HG03175 (cell line): ENCODE measurements around the gene ERICH2.
A peak's percentile ranks its signal among the peaks of the same experiment; 100 is the strongest.

Experiments used
- ATAC-seq: cut with Tn5 transposase; IDR thresholded peaks from one replicate; pipeline ENCODE4 v1.9.1; 2021; ENCODE audit warnings: mild to moderate bottlenecking, moderate library complexity; ENCODE audit not compliant: unreplicated experiment

Gene ERICH2

DNA sequence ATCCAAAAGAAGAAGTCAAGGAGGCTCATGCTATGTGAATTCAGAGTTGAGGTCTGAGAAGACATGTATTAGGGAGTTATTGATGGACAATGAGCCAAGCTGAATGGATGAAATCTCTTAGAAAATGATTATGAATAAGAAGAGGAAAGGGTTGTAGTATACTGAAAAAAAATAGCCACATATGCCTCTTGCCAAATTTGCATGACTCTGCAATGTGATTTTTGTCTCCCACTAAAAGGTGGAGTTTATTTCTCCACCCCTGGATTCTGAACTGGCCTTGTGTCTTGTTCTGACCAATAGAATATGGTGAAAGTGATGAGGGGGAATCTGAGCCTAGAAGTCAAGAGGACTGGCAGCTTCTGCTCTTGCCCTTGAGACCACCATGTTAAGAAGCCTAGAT is 8.6 kb upstream of the ERICH2 start:
- no peak for ATAC-seq

DNA sequence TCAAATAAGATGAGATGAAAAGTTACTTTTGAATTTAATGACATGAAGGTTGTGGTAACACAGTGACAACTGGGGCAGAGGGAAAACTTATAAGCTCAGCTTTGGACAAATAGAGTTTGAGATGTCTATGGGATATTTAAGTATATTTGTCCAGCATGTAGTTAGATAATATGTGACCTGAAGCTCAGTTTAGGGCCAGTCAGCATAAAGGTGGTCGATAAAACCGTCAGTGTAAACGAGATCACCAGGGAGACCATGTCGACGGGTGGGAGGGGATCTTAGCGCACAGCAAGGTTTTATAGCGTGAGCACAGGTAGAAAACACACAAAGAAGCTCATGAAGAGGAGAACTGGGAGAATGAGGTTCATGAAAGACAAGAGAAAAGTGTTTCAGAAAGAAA is 7.4 kb upstream of the ERICH2 start:
- ATAC-seq: no peak

DNA sequence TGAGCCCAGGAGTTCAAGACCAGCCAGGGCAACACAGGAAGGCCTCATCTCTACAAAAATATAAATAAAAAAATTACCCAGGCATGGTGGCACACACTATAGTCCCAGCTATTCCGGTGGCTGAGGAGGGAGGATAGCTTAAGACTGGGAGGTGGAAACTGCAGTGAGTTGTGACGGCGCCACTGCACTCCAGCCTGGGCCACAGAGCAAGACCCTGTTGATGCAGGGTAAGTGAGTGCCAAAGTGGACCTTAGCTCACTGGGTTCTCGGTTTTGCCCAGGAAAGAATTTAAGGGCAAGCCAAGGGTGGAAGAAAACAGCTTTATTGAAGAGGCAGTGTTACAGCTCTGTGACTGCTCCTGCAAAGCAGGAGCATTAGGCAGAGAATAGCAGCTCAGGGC is 6.9 kb upstream of the ERICH2 start:
- ATAC-seq: no peak

DNA sequence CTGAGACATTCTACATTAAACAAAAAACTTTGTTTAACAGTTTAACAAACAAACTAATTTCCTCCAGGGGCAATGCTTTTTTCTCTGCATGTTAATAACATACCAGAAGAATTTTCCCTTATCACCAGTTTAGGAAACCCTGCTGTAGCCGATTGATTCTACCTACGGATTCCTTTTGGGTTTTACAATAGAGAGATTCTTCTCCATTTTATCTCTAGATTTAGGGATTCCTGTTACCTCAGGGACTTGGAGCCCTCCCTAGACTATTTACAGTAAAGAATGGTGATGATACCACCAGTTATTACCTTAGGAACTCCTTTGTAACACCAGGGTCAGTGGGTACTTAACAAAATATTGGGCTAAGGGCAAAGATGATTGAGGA is 5.3 kb upstream of the ERICH2 start:
- no peak for ATAC-seq

DNA sequence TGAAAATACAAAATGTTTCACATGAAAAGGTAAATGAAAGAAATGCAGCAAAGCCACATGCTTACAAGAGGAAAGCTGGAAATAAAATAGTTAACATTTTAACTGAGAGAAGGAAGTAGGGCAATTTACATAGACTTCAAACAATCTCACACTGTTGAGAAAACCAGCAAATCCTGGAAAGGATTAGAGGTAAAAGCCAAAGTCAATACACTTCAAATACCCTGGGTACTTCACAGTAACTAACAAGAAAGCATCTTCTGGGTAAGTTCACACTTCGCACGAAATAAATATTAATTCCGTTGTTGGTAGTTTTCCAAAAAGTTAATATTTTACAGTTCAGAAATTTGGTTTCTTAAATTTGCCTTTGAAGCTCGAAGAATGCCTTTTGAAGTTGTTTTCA is 3.5 kb upstream of the ERICH2 start:
- ATAC-seq: no peak

DNA sequence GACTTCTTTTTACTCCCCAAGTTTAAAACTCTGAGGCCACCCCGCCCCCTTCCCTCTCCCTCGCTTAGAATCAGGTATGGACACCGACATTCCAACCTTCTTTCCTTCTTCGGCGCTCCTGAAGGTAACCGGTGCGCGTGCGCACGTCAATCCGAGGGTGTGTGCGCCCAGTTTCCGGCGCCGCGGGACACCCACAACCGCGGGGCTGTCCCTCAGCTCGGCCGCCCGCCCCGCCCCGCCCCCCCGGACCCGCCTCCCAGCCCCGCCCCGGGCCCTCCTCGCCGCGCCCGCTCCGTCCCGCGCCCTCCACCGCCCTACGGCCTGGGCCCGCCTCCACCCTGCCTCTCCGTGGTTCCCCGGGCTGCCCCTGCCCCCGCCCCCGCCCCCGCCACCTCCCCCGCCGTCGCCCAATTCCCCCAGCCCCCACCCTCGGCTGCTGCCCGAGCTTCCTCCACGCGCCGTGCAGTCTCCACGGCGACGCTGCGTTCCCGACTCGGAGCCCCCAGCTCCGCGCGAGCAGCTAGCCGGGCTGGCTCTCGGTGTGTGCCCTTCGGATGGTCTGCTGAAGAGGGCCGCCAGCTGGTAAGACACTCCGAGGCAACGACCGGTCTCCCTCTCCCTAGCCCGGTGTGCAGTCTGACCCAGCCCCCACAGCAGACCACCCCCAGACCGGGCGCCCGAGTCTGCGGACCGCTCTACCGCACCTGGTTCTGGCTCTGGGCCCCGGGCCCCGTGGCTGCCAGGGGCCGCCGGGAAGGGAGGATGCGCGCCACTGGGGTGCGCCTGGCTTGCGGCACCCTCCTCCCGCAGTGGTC is 635 bp downstream of the ERICH2 start:
- ATAC-seq: peak; percentile 80

DNA sequence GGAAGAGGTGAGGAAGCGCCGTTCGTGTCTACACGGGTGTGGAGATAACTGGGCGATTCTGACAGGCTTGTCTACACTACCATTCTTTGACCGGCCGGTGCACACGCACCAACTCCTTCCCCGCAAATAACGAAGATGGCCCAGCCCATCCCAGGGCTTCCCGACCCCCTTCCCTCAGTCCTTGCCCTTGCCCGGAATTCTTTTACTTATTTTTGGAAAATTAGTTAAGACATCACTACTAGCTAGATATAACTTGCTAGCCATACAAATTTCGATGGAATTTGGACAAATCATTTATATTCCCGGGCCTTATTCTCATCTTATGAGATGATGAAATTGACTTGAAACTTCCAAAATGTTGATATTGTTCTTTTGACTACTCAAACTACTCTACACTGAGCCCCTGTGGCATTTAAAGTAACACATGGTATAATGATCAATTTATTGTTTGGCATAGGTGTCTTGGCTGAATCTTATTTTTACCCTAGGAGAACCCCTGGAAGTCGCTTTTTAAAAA is 1.3 kb downstream of the ERICH2 start:
- ATAC-seq: no peak

DNA sequence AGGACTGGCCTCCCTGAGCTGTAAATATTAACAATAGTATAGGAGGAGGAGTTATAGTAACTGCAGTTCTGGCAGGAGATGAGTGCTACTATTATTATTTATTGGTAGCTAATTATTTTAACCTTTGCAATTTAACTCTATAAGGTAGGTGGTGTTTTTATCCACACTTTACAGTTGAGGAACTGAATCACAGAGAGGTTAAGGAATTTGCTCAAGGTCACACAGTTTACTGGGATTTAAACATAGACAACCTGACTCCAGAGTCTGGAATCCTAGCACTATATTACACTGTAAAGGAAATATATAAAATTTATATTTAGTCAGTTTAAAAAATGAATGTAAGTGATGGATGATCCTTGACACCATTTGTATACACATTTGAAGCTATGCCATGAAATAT is 2.1 kb downstream of the ERICH2 start:
- ATAC-seq: no peak

DNA sequence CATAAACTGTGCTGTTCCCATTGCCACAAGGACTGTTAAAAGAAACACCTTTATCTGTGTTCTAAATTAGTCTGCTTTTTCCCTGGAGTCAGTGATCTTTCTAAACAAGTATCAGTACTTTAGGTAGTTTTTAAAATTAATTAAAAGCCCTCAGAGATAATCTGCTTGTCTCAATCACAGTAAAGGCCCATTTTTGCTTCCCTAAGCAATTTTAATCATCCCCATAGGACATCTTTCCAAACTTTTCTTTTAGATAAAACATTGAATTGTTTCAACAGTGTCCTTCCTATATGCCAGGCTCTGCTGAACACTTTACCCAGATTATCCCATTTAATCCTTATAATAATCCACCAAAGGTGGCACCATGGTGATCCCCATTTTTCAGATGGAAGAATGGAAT is 3.9 kb downstream of the ERICH2 start:
- no peak for ATAC-seq

DNA sequence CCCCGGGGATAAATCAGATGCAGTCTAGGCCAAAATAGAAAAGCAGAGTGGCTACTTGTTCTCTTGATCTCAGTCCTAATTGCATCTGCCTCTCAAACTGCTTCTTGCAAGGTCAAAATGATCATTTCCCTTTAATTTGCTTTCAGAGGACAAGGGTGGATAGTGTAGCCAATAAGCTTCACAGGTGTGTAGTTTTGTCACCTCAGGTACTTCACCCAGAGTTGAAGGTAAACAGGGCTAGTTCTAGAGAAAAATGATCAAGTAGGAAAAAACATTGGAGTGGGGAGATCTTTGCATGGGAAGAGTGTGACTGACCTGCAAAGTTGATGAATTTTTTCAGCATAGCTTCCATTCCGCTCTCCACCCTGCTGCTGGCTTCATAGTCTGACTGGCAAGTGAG is 8.7 kb downstream of the ERICH2 start:
- ATAC-seq: no peak

DNA sequence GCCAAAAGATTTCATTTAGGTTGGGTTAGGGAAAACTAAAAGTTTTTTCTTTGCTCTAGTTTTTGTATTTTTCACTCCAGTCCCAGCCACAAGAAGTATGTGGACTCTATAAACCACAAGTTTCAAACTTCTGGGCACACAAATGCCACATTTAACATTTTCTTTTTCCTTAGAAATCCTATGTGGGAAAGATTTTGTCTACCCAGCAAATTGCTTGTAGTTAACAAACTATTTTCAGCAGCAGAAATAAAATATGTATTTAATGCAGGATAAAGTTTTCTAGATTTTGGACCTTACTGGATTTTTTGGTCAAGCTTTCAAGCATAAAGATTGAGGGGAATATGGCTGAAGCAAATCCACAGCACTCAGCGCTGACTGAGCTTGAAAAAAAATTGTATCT is 9.1 kb downstream of the ERICH2 start:
- ATAC-seq: no peak

DNA sequence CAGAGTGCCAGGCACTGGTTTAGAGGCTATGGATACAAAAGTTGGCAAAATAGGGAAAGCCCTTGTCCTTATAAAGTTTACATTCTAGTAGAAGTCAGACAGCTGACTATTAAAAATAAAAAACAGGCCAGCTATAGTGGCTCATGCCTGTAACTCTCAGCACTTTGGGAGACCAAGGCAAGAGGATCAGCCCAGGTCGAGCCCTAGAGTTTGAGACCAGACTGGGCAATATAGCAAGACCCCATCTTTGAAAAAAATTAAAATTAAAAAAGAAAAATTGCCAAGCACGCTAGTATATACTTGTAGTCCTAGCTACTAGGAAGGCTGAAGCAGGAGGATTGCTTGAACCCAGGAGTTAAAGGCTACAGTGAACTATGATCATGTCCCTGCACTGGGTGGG is 12.5 kb downstream of the ERICH2 start:
- no peak for ATAC-seq

DNA sequence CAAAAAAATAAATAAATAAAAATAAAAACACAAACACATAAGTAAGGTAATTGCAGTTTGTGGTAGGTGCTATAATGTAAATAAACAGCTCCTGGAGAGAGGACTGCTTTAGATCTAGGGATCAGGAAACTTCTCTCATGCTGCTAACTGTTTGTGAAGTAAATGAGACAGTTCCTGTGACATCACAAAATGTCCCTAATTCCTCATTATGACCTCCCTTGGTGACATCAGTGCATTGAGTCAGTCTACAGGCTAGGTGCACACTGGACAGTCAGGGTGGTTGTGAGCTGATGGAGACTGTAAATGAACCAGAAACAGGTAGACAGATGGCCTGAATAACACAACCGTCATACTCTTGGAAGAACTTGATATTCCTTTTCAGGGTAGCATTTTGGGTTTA is 13.4 kb downstream of the ERICH2 start:
- no peak for ATAC-seq

DNA sequence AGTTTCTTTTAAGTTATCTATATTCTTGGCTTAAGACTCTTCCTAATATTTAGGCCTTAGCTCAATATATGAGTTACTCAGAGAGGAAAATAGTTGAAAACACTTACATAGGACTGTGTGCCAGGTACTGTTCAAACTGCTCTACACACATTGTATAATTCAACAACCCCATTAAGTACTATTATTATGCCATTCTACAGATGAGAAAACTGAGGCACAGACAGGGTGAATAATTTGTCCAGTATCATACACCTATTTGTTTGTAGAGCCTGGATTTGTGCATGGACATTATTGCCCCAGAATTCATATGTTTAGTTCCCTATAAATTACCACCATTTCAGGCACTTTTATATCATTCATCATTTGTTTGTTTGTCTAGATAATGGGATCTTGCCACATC is 28.8 kb downstream of the ERICH2 start:
- no peak for ATAC-seq

DNA sequence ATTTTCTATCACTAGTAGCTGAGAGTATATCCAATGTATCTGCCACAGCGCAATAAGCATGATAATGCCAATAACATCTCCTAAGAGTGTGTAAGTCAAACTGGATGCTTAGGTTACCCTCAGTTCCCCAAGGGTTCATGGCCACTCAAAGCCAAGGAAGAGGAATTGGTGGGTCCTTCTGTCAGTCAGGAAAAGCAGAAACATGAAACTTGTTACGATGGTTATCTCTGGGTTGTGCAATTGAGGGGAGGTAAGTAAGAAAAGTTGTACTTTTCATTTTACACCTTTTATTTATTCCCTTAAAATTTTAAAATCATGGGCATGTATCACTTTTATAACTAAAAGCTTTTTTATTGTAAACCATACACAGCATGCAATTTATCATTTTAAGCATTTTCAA is 36.4 kb downstream of the ERICH2 start:
- ATAC-seq: no peak

DNA sequence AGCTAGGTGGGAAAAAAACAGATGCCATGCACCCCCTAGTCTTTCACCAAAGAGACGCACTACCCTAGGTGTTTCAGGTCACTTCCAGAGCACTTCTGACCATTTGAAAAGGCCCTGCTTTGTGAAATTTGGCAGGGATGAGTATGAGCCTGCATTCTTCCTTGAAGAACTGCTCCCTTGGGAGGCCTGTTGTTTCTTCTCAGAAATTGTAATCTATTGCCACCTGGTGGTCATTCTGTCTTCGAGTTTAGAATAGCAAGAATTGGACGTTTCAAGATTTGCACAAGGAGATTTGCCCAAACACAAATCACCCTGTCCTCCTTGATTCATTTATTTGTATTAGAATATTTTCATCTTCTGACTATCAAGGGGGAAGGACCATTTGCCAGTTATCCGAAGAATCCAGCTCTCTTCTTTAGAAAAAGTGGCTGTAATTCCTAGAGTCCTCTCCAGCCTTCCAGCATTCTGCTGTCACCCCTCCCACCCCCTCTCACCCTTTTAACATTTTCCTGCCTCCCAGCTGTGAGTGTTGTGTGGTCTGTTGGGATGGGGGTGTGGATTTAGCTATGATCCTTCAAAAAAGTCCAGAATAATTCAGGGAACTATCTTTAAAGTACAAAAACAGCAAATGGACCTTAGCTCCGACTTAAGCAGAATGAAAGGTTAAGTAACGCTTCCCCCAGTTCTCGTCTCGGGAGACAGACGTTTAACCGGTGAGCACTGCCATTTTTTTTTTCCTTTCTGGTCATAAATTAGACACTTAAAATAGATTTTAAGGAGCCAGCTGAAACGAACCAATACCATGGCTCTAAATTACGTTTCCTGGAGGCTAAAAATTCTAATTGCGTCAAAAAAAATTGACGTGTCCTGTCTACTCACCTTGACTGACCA is 42.8 kb downstream of the ERICH2 start:
- ATAC-seq: no peak

DNA sequence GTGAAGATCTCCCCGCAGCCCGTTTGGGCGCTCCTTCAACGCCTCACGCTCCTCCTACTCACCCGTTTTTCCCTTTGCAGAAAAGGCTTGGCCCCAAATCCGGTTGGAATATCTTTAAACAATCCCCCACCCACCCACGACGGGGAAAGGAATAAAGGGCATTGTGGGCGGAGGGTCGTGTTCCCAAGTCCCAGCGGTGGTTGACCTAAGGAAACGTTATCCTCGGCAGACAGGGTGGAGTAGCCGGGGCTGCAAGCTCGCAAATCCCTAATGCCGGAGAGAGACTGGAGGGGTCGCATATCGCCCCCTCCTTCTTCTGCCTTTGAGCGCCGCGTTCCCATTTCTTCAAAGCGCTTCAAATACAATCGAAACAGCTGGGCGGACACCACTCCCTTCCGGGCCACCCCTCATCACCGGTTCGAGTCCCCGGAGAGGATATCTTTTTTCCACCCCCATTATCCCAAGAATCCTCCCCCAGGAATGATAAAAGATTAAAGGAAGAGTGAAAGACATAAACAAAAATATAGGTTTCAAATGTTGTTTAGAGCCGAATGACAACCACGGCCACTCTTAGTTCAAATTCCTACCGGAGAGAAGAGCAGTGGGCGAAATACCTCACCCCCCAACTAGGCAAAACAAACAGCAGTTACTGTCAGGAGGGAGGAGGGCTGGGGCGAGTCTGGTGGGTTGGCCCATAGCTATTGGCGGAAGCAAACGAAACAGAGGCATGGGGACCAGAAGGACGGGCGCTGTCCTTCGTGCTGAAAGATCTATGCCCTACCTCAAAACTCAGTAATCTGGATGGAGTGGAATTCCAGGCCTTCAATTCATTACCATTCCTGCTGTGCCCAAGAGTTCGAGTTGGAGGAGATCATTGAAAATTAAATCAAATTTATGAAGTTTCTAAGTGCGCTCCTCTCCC is 43.7 kb downstream of the ERICH2 start:
- no peak for ATAC-seq

DNA sequence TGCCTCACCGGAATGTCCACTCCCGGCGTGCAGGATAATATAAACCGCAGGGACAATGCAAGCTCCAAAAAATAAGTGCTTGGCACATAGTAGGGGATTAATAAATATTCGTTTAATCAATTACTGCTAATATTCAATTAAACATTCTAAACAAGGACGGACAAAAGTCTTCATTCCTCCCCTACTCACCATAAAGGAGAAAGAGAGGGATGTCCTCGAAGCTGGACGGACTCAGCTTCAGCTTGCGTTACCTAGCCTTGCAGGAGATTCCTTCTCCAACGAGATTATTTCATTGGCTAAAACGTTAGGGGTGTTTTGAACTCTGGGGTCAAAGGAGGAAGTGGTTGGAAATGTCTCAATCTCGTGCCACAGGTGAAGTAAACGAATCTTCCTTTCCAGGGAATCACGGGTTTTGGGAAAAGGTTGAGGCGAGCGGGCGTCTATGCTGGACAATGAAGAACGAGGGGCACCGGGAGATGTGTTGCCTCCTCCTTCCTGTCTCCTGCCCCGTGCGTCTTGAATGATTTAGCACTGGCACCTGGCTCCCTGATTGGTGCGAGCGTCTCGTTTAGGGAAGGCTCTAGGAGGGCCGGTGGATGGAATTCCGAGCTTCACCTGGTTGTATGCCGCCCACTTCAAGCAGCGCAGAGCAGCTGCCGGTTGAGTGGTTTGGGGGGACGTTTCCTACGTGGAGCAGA is 44.5 kb downstream of the ERICH2 start:
- no peak for ATAC-seq

DNA sequence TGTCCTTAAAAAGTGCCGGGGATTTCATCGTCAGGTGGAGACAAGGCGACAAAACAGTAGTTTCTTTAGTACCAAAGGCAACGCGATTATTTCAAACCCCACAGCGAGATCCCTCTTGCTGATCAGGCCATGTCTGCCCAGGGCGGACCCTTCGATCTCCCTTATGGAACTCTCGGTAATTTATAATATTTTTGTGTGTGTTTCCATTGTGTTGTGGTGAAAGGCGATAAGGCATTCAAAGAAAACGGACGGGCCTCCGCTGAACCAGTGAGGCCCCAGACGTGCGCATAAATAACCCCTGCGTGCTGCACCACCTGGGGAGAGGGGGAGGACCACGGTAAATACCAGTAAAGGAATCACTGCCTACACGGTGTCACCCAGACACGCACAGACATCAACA is 45.1 kb downstream of the ERICH2 start:
- ATAC-seq: no peak

DNA sequence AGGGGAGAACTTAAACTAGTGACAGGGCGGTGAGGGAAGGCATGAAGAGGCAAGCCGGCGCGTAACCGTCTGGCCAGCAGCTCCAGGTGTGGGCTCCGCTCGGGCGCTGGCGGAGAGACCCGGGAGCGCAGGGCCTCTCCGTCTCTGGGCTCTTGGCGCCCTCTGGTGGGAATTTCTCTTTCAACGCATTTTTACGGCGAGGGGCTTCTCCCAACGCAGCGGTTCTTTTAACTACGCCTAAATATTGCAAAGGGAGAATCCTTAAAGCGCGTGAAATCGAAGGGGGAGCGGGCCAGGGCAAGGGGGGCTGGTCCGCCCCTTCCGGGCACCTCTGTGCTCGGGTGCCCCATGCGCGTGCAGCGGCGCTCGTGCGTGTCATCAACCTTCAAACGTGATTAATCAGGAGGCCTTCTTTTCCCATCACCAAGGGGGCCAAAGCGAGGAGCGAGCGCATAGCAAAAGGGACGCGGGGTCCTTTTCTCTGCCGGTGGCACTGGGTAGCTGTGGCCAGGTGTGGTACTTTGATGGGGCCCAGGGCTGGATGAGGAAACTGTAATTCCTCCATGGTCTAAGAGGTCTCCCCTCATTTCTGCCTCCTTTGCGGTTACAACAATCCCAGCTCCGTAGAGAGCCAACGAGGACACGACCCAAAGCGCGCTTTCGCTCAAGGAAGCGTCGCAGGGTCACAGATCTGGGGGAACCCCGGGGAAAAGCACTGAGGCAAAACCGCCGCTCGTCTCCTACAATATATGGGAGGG is 45.7 kb downstream of the ERICH2 start:
- peak; percentile 34 for ATAC-seq
